HG02970 (cell line): Measurements from ENCODE around the gene GAS6.

Experiments used
- ATAC-seq: cut with Tn5 transposase; IDR thresholded peaks from one replicate; pipeline ENCODE4 v1.9.1; 2021; ENCODE audit warnings: mild to moderate bottlenecking, moderate library complexity, moderate number of reproducible peaks; ENCODE audit not compliant: unreplicated experiment, low FRiP score

GAS6 gene

DNA sequence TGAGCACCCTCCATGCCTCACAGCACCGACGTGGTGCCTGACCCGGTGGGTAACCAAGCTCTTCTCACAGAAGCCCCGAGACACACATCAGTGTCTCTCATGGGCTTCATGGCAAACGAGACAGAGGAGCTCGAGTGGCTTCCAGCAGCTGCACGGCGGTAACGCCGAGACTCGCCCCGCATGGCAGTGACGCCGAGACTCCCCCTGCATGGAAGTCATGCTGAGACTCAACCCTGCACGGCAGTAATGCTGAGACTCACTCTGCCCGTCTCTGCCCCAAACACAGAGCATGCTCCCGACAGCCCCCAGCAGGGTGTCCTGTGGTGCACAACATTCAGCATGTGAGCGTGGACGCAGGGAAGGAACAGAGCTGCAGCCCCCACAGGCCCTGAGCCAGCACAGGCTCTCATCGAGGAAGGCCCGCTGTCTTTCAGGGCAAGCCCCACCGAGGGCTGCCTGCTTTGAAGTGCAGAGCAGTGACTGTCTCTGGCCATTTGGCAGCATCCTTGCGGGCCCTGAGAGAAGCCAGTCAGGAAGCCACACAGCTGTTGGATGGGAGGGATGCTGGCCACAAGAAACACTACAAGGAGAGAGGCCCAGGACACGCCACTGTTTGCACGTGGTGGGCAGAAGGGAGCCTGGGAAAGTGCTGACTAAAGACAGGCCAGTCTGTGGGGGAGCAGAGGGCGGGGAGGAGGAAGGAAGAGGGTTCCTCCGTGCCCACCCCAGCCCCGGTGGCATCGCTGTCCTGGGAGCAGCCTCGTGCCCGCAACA is 9.5 kb downstream of the GAS6 start:
- ATAC-seq: no peak

DNA sequence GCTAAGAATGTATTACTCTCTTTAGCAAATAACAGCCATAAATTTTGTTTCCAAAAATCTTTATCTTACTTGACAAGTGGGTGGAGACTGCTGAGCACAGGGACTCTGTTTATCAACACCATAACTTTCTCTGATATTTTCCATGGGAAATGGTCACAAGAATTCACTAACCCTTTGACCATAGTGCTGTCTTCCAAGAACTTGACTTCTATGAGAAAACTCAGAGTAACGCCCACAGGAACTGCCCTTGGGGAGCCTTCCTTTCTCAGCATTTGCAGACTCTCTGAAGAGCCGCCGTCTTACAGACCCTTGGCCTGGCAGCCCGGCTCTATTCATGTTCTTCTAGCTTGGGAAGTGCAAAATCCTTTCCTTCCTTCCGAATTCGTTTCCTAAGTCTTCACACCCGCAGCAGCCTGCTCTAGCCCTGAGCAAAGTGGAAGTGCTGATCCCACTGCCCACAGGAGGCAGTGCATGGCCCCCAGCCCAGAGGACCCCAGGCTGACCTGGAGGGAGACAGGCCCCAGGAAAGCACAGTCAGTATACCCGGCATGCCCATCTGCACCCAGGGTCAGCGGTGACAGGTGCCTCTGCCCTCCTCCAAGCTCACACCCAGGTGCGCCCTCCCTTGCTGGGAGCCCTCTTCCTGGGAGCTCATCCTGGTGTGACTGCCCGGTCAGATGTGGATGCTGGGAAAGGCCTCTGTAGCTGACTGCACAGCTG is 10.2 kb downstream of the GAS6 start:
- no peak for ATAC-seq

DNA sequence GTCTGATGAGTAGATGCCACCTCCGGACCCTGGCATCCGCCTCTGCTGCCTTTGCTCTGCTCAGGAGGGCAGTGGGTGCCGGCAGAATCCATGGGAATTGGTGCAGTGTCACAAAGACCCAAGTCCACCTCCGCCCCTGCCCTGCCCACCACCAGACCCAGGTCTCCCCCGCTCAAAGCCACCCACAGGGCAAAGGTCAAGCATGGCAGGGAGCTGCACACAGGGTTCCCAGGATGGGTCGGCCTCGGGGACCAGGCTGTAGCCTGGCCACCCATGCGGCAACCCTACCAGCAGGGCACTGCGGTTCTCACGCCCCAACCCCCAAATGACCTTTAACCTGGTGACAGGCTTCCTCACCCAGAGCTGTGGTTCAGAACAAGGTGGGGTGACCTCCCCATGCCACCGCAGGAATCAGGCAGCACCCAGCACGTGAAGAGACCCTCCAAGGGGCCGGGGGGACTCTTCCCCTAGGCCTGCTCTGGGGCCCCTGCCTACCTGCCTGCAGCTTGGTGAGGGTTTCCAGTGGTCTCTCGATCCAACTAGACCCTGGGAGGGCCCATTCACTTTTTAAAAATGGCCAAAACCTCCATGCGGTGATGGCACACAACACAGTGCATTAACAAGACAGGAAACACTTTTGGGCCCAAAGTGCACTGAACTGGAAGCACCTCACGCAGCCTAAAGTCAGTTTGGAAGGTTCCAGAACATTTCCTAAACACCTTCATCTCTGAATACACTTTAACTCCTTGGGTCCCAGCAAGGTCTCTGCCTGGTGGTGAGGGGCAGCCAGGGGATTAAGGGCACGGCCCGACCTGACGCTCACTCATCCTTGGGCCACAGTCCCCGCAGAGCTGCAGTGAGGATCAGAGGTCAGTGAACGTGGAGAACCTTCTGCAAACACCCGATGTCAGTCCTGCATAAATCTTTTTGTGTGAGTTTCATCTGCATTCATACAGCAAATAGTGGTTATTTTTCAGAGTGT is 11.0 kb downstream of the GAS6 start:
- no peak for ATAC-seq

DNA sequence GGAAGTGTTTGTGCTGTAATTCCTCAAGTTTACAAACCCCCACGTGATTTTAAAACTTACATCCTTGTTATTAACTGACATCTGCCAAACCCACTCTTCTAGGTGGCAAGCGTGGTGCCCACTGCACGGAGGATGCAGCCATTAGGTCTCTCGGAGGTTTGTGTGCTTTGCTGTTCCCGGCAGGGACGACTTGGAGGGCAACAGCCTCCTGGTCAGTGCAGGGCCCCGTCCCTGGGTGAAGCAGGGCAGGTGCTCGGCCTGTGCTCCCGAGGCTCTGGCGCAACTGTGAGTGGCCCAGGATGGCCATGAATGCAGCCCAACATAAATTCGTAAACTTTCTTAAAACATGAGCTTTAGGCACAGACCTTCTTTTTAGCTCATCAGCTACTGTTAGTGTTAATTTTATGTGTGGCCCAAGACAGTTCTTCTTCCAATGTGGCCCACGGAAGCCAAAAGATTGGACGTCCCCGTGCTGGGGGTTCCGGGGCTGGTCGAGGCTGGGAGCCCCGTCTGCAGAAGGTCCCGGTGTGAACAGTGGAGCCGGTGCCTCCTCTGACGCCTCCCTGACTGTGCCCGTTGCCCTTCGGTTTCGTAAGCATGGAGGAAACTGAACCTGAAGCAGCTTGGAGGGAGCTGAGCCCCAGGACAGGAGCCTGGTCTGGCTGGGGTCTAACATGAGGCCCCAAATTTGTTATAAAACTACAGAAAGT is 11.9 kb downstream of the GAS6 start:
- no peak for ATAC-seq

DNA sequence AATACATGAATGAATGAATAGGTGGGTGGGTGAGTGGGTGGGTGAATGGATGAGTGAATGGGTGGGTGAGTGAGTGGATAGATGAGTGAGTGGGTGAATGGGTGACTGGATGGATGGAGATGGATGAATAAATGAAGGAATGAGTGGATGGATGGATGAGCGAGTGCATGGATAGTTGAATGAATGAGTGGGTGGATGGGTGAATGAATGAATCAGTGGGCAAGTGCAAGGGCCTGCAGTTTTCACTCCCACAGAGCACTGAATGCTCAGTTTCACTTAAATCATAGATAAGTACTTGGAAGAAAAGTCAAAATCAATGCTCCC is 12.4 kb downstream of the GAS6 start:
- ATAC-seq: no peak

DNA sequence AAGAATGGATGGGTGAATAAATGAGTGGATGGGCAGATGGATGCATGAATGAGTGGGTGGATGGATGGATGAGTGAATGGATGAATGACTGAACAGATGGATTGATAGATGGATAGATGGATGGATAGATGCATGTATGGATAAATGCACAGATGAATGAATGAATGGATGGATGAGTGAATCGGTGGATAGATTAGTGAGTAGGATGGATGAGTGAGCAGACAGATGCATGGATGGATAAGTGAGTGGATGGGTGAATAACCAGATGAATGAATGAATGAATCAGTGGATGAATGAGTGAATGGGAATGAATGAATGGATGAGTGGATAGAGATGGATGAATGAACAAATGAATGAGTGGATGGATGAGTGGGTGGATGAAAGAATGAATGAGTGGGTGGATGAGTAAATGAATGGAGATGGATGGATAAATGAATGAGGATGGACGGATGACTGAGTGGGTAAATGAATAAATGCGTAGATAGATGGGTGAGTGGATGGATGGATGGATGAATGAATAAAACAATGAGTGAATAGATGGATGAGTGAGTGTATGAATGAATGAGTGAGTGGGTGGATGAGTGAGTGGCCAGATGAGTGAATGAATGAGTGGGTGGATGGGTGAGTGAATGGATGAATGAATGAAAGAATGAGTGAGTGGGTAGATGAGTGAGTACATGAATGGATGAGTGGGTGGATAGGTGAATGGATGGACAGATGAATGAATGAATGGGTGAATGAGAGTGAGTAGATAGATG is 13.0 kb downstream of the GAS6 start:
- no peak for ATAC-seq

DNA sequence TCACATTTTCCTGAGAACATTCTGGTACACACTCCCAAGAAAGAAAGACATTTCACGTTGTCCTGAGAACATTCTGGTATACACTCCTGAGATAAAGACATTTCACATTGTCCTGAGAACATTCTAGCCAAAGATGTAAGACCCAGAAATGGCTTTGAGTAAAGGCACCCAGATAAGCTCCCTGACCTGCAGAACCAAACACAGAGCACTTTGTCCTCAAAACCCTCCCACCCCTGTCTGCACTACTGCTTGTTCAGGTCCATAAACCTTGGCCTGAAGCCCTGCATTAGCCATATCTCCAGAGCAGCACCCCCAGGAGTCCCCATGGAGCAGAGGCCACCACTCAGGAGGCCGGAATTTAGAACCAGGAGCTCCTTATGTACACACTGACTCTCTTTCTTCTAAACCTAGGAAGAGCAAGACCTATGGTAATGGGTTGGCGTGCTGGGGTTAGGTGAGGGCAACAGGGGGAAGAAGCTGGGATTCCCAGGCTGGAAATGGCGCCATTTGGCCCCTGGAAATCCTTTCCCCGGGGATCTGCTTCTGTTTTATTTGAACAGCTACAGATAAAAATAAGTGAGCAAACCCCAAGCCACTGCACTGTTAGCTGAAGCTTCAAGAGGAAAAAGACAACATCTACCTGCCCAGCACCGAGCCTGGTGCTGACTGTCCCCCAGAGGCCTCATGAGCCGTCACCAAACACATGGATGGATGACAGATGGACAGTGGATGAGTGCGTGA is 13.7 kb downstream of the GAS6 start:
- ATAC-seq: no peak

DNA sequence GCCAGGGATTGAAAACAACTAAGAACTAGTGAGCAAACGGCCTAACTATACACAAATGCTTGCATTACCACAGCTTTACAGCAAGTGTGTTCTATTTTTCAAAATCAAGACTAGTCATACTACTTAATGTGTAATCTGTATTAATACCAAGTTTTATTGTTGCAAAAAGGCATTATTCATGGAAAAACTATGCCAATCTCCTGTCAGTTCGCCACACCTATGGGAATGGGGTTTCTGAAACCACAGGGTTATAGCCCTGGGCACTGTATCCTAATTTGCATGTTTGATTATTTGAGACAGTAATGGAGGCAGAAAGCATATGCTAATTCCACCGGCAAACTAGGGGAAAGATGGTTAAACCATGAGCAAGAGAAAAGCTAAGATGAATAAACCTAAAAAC is 14.3 kb downstream of the GAS6 start:
- no peak for ATAC-seq

DNA sequence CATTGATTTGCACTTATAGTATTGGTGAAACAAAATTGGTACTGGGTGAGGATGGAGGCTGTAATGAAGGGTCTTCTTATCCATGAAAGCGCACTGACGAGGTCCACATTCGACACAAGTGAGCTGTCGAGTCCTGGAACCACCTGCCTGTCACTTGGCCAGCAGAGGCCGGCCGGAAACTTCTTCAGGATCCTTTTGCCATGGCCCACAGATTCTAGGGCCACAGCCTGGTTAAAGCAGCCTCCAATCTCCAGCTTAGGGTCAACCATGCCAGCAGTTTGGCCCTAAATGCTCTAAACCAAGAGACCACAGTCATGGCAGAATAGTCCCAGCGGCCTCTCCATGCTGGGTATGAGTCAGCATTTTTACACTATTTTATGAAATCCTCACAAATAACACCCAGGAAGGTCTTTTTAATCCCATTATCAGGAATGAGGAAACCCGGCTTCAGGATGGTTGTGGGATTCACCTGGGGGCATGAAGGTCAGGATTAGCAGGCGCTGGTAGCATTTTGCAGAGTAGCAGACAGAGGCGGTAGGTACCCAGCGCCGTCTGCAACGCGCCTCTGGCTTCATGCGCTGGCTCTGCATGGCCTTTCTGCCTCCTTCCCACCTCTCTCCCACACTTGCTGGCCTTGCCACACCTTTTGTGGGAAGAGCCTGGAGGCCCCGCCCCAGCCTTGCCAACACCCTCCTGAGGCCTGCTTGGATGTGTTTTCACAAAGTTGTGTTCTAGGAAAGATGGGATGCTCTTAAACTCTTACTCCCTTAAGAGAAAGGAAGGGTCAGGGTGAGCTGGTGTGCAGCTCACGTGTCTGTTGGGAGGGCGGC is 15.2 kb downstream of the GAS6 start:
- ATAC-seq: no peak

DNA sequence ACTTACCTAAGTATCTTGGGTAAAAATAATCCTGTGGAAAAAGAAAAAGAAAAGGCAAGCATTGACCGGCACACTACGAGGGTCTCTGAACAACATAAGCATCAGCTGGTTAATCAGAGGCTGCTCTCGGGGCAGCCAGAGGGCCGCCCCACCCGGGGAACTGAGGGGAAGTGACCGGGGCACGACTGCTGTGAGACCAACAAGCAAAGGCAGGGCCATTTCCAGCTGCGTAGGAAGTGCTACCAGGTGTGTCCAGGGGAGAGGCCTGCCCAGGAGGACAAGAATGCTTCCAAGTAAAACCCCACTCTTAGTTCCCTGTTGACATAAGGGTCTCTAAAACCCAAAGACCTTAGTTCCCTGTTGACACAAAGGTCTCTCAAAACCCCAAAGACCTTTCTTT is 15.9 kb downstream of the GAS6 start:
- no peak for ATAC-seq

DNA sequence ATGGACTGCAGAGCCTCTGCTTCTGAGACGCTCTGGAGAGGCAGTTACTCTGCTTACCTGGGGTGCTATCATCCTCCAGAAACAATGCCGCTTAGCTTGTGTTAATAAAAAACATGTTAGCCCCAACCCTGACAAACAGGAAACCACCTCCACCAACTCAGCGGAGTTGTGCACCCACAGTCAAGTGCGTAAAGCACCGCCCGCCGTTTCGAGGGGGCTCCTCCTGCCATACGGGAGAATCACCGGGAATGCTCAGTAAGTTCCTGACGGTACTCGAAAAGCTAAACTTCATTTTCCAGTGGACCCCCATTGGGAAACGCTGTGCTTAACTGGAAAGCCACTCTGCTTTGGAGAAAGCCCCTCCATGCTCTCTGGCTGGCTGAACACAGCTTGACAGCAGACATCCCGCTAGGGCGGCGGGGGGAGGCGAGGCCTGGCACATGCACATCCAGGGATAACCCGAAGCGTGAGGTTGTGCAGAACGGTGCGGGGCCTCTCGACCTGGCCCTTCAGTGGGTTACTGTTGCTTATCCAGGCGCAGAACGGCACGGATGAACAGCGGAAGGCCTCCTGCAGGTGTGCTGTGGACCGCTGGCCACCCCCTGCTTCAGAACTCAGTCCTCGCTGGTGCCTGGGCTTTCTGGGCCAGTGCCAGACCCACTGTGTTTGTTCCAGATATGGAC is 17.1 kb downstream of the GAS6 start:
- no peak for ATAC-seq

DNA sequence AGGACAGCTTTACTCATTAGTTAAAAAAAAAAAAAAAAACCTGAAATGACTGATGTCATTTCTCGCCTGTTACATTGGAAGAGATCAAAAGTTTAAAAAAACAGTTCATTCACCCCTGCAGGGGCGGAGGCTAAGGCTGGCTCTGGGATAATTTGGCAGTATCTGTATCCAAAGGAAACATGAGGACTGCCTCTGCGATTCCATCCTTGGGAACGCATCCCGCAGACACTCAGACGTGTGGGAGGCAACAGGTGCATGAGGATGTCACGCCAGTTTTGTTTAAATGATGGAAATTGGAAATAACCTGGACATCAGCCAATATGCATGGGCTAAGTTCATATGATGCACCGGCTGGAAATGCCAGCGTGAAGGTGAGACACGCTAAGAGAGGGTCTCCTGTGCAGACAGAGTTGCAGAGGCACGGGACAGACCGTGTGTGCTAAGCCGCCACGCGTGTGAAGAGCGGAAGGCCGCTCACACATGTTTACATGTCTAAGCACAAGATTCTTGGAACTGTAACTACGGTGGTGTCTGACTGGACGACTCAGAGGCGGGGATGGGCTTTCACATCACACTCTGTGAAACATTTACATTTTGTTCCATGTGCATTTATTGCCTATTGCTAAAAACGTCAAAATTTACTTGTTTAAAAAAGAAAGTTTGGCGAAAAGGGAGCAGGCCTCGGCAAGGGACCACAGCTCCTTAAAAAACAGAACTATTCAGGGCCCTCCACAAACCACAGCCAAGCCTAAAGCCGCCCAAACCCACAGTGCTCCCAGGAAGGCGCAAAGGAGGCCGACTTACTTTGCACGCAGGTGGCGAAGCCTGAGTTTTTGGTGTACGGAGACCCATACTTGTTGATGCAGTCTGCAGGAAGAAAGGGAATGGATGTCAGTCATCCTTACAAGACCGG is 17.9 kb downstream of the GAS6 start:
- ATAC-seq: no peak

DNA sequence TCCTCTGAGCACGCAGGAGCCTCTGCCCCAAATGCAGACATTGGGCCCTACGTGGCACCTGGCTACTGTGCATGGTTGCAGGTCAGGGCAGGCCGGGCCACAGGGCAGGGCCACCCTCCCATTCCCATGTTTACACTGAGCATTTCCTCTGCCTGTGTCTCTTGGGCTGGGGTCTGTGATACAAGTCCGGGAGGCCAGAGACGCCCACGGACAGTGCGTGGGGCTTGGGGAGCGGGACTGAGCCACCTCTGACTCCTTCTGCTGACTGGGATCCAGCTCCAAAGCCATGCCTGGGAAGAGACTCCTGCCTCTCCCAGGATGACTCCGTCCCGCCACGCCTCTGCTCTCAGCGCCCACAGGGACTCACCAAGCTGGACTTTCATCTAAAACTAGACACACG is 18.8 kb downstream of the GAS6 start:
- no peak for ATAC-seq

DNA sequence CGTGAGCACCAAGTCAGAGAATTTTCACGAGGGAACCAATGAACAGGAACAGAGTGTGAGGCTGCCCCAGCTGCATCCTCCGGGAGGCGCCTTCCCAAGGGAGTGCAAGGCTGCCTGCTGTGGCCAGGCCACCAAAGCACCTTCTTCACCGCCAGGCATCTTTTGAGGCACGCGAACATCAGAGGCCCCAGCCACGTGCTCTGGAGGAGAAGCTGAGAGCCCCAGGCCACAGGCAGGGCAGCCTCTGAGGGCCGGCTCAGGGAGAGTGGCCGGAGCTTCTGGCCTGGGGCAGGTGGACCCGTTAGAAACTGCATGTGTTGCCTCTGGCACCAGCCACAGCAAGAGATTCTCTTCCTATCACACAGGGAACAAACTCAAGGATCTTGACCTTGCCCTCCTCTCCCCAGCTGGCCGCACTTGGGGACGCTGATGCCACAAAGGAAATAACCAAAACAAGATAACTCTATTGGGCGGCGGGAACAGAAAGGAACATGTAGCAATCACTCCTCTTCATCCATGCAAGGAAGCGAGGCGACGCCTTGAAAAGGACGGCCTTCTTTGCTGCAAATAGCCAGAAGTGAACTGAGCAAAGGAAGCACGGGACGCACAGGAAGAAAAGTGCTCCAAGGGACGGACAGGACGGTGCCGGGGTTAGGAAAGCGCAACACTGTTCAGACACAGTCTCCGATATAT is 19.9 kb downstream of the GAS6 start:
- no peak for ATAC-seq

DNA sequence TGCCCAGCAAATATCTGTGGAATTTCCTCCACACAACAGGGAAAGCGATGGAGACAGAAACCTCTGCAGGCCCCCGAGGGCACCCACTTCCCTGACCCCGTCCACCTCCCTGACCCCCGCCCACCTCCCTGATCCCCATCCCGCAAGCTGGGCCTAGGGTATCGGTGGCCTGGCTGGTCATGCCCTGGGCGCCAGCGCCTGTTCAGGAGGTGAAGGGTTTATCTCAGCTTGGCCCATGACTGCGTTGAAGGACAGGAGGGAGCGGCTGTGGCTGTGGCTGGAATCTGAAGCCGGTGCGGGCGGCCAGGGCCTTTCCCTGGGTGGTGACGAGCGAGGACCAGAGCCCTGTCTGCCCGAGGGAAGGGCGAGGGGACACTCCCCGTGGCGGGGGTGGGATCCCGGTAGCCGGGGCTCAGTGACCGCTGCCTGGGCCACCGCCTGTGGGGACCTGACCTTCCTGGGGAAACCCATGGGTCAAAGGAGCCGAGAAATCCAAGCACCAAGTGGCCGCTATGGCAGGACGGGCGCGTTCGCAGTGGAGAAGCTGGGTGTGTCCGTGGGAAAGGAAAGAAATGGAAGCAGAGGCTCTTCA is 20.7 kb downstream of the GAS6 start:
- ATAC-seq: no peak
